HG02970 (cell line): ENCODE data around the gene EHBP1.
"Not testable (repeated sequence)": the region's sequence is repeated elsewhere in the genome, so short reads cannot be mapped to it uniquely, and the experiment has no call there.

Source experiments
- ATAC-seq: cut with Tn5 transposase; IDR thresholded peaks from one replicate; pipeline ENCODE4 v1.9.1; 2021; ENCODE audit warnings: mild to moderate bottlenecking, moderate library complexity, moderate number of reproducible peaks; ENCODE audit not compliant: unreplicated experiment, low FRiP score

Gene EHBP1

DNA sequence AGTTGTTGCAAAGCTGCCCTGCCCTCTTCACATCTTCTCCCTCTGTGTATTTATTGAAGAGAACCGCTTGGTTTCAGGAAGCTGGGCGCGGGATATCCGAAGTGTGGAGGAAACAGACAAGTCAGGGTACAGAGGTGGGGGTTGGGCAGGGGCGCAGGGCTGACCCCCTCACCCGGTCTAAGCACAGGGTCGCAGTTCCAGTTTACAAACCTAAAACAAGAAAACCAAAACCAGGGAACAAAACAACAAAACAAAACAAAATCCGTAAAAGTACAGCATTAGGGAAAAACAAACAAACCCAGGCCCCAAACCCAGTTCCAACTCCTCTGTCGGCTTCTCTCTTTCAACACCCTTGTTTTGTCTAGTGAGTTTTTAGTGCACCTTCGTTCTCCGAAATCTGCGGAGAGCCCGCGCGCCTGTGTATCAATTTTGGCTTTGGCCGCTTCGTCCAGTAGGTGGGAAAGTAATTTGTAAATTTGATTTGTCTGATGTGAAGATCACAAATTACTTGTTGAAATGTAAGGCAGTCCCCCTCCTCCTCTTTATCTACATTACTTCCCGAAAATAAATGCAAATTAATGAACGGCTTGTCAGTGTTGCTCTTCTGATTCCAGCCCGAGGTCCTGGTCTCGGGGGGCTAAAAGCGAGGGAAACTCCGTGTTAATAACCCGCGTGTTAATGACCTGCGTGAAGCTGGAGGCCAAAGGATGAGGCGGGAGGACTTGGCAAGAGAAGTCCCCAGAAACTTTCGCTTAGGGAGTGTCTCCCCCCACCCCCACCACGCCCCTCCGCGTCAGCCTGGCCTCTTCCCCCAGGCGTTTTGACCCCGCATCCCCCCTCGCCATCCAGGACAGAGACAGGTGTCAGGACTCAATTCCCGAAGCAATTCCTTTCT, 352.0 kb downstream of the EHBP1 start:
- no peak for ATAC-seq

- ATAC-seq, result no peak
Observed at GRCh38 chr2:63058144-63058920, 352.8 kb downstream of the EHBP1 start.

- ATAC-seq, result no peak
Observed at GRCh38 chr2:63058921-63059792, 353.6 kb downstream of the EHBP1 start.

DNA sequence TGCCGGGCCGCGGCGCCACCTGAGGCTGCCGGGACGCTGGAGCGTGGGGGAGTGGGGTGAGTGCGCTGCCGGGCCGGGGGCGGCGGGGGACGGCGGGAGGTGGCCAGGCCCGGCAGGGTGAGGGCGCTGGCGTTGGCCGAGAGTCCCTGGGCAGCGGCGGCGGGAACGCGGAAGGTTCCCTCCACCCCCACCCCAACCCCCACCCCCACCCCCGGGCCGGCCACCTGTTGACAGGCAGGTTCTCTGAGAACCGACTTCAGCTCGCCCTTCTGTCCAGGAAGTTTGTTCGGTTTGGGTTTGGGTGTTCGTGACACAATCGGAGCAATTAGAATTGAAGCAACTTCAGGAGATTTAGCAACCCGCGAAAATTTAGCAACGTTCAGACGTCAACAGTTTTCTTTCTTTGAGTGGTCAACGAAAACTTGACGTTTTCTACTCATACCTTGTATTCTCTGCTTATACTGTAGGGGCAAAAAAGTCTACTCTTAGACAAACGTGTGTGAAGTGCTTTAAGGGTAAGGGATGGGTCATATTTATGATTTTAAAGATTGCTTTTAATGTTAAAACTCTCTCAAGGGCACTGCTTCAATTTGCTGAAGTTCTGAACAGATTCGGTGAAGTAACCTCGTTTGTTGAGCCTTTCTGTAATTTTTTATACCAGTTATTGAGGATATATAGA, 354.4 kb downstream of the EHBP1 start:
- ATAC-seq, result no peak

DNA sequence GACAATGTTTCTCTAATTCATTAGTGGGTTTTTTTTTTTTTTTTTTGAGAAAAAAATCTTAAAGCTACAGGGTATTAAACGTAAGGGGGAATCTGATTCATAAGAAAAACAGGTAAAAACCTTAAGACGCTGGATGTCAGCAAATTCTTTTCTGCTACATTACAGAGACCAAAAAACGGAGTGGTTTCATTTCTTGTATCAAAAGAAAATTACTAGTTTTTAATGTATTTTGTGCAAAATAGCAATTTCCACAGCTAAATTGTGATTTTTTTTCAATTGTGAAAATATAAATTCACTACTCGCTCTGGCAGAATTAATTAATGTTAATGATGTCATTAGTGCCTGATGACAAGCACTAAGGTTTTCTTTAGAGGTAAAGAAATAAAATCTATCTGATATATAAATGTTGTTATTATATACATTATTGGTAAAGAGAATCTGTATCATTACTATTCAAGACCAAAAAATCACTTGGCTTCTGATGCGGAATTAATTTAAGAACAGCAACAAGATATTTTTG, 355.0 kb downstream of the EHBP1 start:
- no peak for ATAC-seq

- ATAC-seq, result no peak
Observed at GRCh38 chr2:63064197-63064596, 358.7 kb downstream of the EHBP1 start.

DNA sequence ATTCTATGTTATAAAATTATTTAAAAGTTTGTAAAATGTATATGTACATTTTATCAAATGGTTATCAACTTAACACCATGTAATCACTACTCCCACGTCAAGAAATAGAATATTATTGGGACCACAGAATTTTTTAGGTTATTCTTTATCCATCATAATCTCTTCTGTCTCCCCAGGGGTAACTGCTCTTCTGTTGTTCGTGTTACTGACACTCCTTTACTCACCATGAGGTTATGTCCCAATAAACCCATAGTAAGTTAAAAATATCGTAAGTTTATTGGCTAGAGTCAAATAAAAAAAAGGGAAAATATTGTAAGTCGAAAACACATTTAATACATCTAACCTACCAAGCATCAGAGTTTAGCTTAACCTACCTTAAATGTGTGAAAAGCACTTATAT, 359.1 kb downstream of the EHBP1 start:
- no peak for ATAC-seq

DNA sequence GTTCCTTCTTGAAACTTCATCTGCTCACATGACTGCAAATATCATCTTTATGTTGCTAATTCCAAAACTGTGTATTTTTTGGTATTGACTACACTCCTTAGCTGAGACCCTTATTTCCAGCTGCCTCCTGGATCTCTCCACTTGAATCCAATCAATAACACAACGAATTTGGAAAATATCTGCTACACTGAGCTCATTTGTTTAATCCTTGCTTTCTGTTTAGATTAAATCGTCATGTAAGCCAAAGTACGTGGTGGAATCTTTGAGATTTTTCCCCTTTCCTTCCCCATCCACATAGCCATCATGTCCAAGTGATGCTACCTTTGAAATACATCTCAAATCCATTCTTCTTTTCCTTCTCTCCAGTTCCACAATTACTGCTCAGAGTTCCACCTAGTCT, 360.8 kb downstream of the EHBP1 start:
- ATAC-seq, result no peak

GRCh38 chr2:63066838-63067237, 361.3 kb downstream of the EHBP1 start:
- ATAC-seq, result no peak

GRCh38 chr2:63071664-63072063, 366.2 kb downstream of the EHBP1 start:
- ATAC-seq, result no peak

DNA sequence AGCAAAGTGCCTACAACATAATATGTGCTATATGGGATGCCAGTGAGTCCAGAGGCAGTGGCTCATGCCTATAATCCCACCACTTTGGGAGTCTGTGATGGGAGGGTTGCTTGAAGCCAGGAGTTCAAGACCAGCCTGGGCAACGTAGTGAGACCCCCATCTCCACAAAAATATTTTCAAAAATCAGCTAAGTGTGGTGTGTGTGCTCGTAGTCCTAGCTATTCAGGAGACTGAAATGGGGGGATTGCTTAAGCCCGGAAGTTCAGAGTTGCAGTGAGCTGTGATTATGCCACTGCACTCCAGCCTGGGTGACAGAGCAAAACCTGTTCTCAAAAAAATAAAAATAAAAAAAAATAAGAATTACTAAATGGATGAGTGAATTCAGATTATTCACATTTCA, 368.5 kb downstream of the EHBP1 start:
- ATAC-seq, result no peak

- not testable (repeated sequence) for ATAC-seq
Observed at GRCh38 chr2:63074399-63074798, 368.9 kb downstream of the EHBP1 start.

GRCh38 chr2:63078852-63079606, 373.5 kb downstream of the EHBP1 start:
- ATAC-seq, result no peak

DNA sequence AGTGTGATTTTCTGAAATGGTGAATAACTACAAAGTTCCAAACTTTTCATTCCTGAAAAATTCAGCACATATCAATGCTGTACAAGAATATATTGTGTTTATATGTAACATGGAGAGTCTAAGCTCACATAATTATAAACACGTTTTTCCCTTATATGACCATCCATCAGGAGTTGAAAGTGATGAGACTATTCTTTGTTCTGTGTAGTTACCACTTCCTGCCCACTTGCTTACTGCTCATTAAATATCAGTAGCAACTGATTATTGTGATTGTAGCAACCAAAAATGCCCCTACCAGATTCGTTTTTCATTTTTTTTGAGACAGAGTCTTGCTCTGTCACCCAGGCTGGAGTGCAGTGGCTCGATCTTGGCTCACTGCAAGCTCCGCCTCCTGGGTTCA, 375.9 kb downstream of the EHBP1 start:
- ATAC-seq, result no peak

GRCh38 chr2:63086687-63087086, 381.2 kb downstream of the EHBP1 start:
- ATAC-seq, result no peak

DNA sequence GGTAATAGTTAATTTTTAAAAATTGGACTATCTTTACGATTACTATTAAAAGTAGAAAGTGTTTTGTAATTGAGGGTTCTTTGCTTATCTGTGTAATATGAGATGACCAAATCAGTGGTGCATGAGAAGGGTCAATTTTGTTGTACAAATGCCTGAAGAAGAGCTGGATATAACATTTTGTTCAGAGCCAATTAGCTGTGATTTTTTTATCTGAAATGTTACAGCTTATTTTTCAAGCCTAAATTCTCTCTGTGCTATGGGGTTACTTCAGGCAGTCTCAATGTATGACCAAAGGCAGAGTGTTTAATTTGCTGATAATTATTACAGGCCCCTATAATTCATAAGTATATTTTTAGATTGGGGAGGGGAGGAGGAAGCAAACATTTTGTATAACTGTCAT, 386.9 kb downstream of the EHBP1 start:
- no peak for ATAC-seq

DNA sequence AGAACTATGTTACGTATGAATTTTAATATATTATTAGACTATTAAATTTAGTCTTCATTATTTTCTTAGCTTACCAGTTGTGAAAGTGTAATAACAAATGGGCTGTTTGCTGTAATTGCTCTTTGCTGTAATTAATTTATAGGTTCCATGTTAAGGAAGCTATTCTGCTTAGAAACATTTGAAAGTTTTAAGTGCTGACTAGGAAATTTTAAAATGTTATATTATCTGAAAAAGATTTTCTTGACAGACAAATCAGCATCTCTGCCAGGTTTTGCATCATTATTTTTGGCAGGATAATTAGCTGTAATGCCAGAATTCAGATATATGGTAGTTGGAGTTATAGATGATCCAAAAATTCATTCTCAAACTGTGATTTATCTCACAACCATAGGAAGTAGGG, 387.3 kb downstream of the EHBP1 start:
- no peak for ATAC-seq

- ATAC-seq, result no peak
Observed at GRCh38 chr2:63093502-63093901, 388.0 kb downstream of the EHBP1 start.
